K562 (cell line): Measurements from ENCODE around the gene MACF1. TPM values are rescaled to one million over a fixed set of nuclear protein-coding genes. Genes with fewer than 3 reads are reported as not detected.

Source experiments
- ATAC-seq: fragments of 200-7000 bp; cut with Tn5 transposase; 3 replicates; pipeline ENCODE4 v1.9.1; 2020; ENCODE audit warnings: moderate library complexity
- BruUV-seq: library from RNA; stranded (reverse); fragments of 400-500 nt; replicated peaks from 2 replicates; lab custom pipeline; 2021; lab: Mats Ljungman, UMichigan
- CTCF ChIA-PET: fragments of 300-600 bp; formaldehyde crosslinking; extraction: SDS; loops from one replicate; lab custom pipeline; 2021; ENCODE audit warnings: low intra/inter-chr PET ratio; lab: Yijun Ruan, JAX
- POLR2A ChIA-PET: fragments of 300-600, 350-650 bp; sonication (Branson Sonifier 250); formaldehyde crosslinking; extraction: SDS; loops from one replicate; lab custom pipeline; 2021; ENCODE audit warnings: antibody characterized with exemption, inconsistent platforms; lab: Yijun Ruan, JAX
- DNase-seq, 4 experiments: peaks; one replicate each; pipeline versions ENCODE4 v3.0.0 to v3.0.0-alpha.2; 2011 to 2018; ENCODE audit warnings: low spot score in 3 of 4, mixed read lengths in 3 of 4; ENCODE audit errors: extremely low read depth in 1 of 4
- FAIRE-seq: peaks from 2 replicates; lab custom pipeline; 2011; peaks lifted over from hg19 to GRCh38; lab: Jason Lieb, UNC
- H2AFZ ChIP-seq: 2 replicates; pipeline ENCODE4 v1.6.0; 2011; ENCODE audit warnings: low read depth, low read length, control low read depth, inconsistent platforms
- H3K27ac ChIP-seq: fragments of 200-600 bp; 3 replicates; pipeline ENCODE4 v1.8.0; 2011; ENCODE audit warnings: low read depth, mild to moderate bottlenecking, control low read depth, inconsistent platforms, low read length, moderate library complexity, mixed read lengths; ENCODE audit errors: extremely low read depth
- H3K27me3 ChIP-seq, 2 experiments: fragments of 300-600 bp in 1 of 2; 2 replicates in 1 of 2; 3 replicates in 1 of 2; pipeline versions ENCODE4 v1.6.0 to v1.8.0; 2011; ENCODE audit warnings: inconsistent platforms in 2 of 2, low read length in 2 of 2, mild to moderate bottlenecking in 1 of 2, mixed read lengths in 1 of 2, moderate library complexity in 1 of 2; ENCODE audit not compliant: control insufficient read depth in 2 of 2, insufficient read depth in 2 of 2
- H3K36me3 ChIP-seq: fragments of 300-600 bp; 3 replicates; pipeline ENCODE4 v1.8.0; 2011; ENCODE audit warnings: mild to moderate bottlenecking, low read length, inconsistent platforms; ENCODE audit not compliant: control insufficient read depth, insufficient read depth
- H3K4me1 ChIP-seq, 2 experiments: fragments of 200-600 bp in 1 of 2; replicated peaks in 1 of 2; 2 replicates in 1 of 2; 3 replicates in 1 of 2; pipeline versions ENCODE4 v1.5.1 to v1.8.0; 2011; ENCODE audit warnings: inconsistent platforms in 2 of 2, low read length in 2 of 2, mild to moderate bottlenecking in 1 of 2, mixed read lengths in 1 of 2, moderate library complexity in 1 of 2; ENCODE audit not compliant: control insufficient read depth in 2 of 2, insufficient read depth in 2 of 2
- H3K4me2 ChIP-seq: 2 replicates; pipeline ENCODE4 v1.6.1; 2011; ENCODE audit warnings: low read length, control low read depth, inconsistent platforms, mixed read lengths; ENCODE audit not compliant: insufficient read depth
- H3K4me3 ChIP-seq: fragments of 200-600 bp; sonication (generic), shearing (Covaris generic); 2 replicates; pipeline ENCODE4 v1.5.1; 2016; ENCODE audit warnings: control low read depth, inconsistent platforms
- H3K79me2 ChIP-seq: fragments of 200-600 bp; 3 replicates; pipeline ENCODE4 v1.8.0; 2011; ENCODE audit warnings: low read length, inconsistent platforms; ENCODE audit not compliant: control insufficient read depth, insufficient read depth
- H3K9ac ChIP-seq, 2 experiments: 2 replicates each; pipeline versions ENCODE4 v1.6.0 to v1.6.1; 2011; ENCODE audit warnings: low read depth in 2 of 2, low read length in 2 of 2, control low read depth in 1 of 2, inconsistent platforms in 1 of 2, mild to moderate bottlenecking in 1 of 2, mixed read lengths in 1 of 2; ENCODE audit not compliant: insufficient read depth in 1 of 2
- H3K9me1 ChIP-seq: one replicate; pipeline ENCODE4 v1.6.0; 2011; ENCODE audit warnings: inconsistent platforms, mild to moderate bottlenecking, low read length, moderate library complexity; ENCODE audit not compliant: control insufficient read depth, insufficient read depth
- H3K9me3 ChIP-seq: replicated peaks from 2 replicates; pipeline ENCODE4 v1.5.1; 2011; ENCODE audit warnings: low read depth, low read length, inconsistent platforms; ENCODE audit not compliant: control insufficient read depth, insufficient read depth
- H4K20me1 ChIP-seq: replicated peaks from 2 replicates; pipeline ENCODE4 v1.6.1; 2011; ENCODE audit warnings: low read length, inconsistent platforms, mixed read lengths; ENCODE audit not compliant: control insufficient read depth, insufficient read depth
- ATF7 ChIP-seq: fragments of 450-650 bp; IDR thresholded peaks from 2 replicates; pipeline ENCODE4 v1.7.1; 2014; ENCODE audit warnings: mild to moderate bottlenecking, moderate library complexity
- CBFA2T3 ChIP-seq: fragments of 450-650 bp; IDR thresholded peaks from 2 replicates; pipeline ENCODE4 v1.6.1; 2017
- HBP1 ChIP-seq: fragments of 450-650 bp; formaldehyde crosslinking; IDR thresholded peaks from 2 replicates; pipeline ENCODE4 v1.4.0; 2022; ENCODE audit warnings: missing genetic modification characterization
- HMBOX1 ChIP-seq: sonication (generic); IDR thresholded peaks from 2 replicates; pipeline ENCODE4 v1.6.1; 2016
- JUND ChIP-seq, 2 experiments: IDR thresholded peaks; 2 replicates in 1 of 2; 3 replicates in 1 of 2; pipeline ENCODE4 v1.6.1; 2011; ENCODE audit warnings: borderline replicate concordance in 2 of 2, low read depth in 2 of 2, low read length in 2 of 2, improper control_type of control experiment in 1 of 2, missing biosample characterization in 1 of 2, missing genetic modification characterization in 1 of 2, missing genetic modification reagents in 1 of 2
- MBD1 ChIP-seq: fragments of 250-450 bp; sonication (Bioruptor Pico); IDR thresholded peaks from 2 replicates; pipeline ENCODE4 v1.8.0; 2022; ENCODE audit warnings: inconsistent platforms
- SMARCA4 ChIP-seq: fragments of 450-650 bp; IDR thresholded peaks from 2 replicates; pipeline ENCODE4 v1.6.1; 2016
- SOX6 ChIP-seq: fragments of 450-650 bp; IDR thresholded peaks from 2 replicates; pipeline ENCODE4 v1.6.1; 2014; ENCODE audit warnings: mild to moderate bottlenecking
- SRSF9 ChIP-seq: fragments of 200-400 bp; formaldehyde crosslinking; IDR thresholded peaks from 2 replicates; pipeline ENCODE4 v1.6.1; 2017; ENCODE audit warnings: low read depth, low read length, borderline replicate concordance
- ZBTB5 ChIP-seq: fragments of 450-650 bp; IDR thresholded peaks from 2 replicates; pipeline ENCODE4 v1.6.1; 2017; ENCODE audit warnings: antibody characterized with exemption
- ZFPM2 ChIP-seq: fragments of 250-450 bp; sonication (Bioruptor Pico); IDR thresholded peaks from 2 replicates; pipeline ENCODE4 v1.5.1; 2022; ENCODE audit warnings: mild to moderate bottlenecking
- ZNF253 ChIP-seq: fragments of 250-450 bp; sonication (Bioruptor Pico); conservative IDR thresholded peaks from 2 replicates; pipeline ENCODE4 v1.6.1; 2021; ENCODE audit warnings: mild to moderate bottlenecking
- WGBS: fragments of 100-300 bp; shearing (Covaris generic); methylation state at CpG from one replicate; pipeline ENCODE4 v1.1.6; 2016; ENCODE audit warnings: low coverage, mixed read lengths; ENCODE audit not compliant: insufficient coverage; ENCODE audit errors: missing lambda C conversion rate; 5-methylcytosine and 5-hydroxymethylcytosine counted together
- in situ Hi-C: fragments of 300-500 bp; cut with MboI; formaldehyde crosslinking; loops from 4 replicates; pipeline ENCODE4 v1.15.0; 2018; ENCODE audit warnings: inconsistent platforms, mixed read lengths
- intact Hi-C: fragments of 100-400 bp; cut with micrococcal nuclease; formaldehyde crosslinking; loops from 2 replicates; pipeline ENCODE4 v1.14.2; 2022
- polyA plus RNA-seq, 8 experiments: library from polyadenylated mRNA; depleted of rRNA in 4 of 8; stranded (reverse) in 5 of 8; unstranded in 3 of 8; fragments of >200 nt; fragmentation: Nextera tagmentation in 2 of 8; fragmentation: Illumina TruSeq in 1 of 8; extraction: Ambion mirVana in 2 of 8; extraction: Trizol in 1 of 8; gene quantifications; 2 replicates each; pipeline versions ENCODE4 v1.2.1 to v1.2.3, GENCODE V29; 2011 to 2014; ENCODE audit warnings: inconsistent platforms in 1 of 8, missing spikeins in 1 of 8
- total RNA-seq, 7 experiments: library from RNA; depleted of rRNA in 6 of 7; stranded (reverse); fragments of >200 nt in 6 of 7; fragmentation: Illumina TruSeq in 2 of 7; extraction: Trizol in 2 of 7; gene quantifications; 2 replicates each; pipeline versions ENCODE4 v1.2.1 to v1.2.3, GENCODE V29; 2011 to 2021; ENCODE audit warnings: low replicate concordance in 1 of 7

MACF1 gene
- total and polyA plus RNA-seq, 9 of the 15 experiments (the other 6 are each of a cell fraction or from before 2014, with no cell fraction given), result 13.2 to 232 (median 112) TPM

- TF ChIP-seq SRSF9 (no peak), HBP1 (no peak), SMARCA4 (peak; percentile 25; the same call in 1 of the 2 replicates), ZBTB5 (no peak), CBFA2T3 (peak; percentile 32; the same call in 1 of the 2 replicates)
Measured at GRCh38 chr1:39272798-39273469, 68.4 kb downstream of the MACF1 start (continued).

GRCh38 chr1:39275836-39276507, 71.5 kb downstream of the MACF1 start:
- no peaks in the 10 kb centered on the region for H3K27me3 ChIP-seq
- no TSS peak for BruUV-seq
- FAIRE-seq, result no peak
- in situ Hi-C loops, result no loop called here
- 25% methylated on average over 6 of the region's 6 CpGs for WGBS
- no peaks in the 10 kb centered on the region for H3K36me3 ChIP-seq
- intact Hi-C loops, result no loop called here
- no peak overlapping the region for H3K4me3 ChIP-seq
- H3K9me1 ChIP-seq, result no peaks in the 10 kb centered on the region
- H3K27ac ChIP-seq, result no peak overlapping the region
- peaks cover 14% of the 10 kb centered on the region for H3K79me2 ChIP-seq
- H2AFZ ChIP-seq, result no peak overlapping the region
- ATAC-seq, result no peak
- H4K20me1 ChIP-seq, result peaks cover 6% of the 10 kb centered on the region; the same call in 1 of the 2 replicates
- CTCF ChIA-PET, result no interaction called here
- H3K4me2 ChIP-seq, result no peak overlapping the region
- TF ChIP-seq HMBOX1 (peak; percentile 64; the same call in 1 of the 2 replicates), ATF7 (0 out of 2 replicates have a peak, but pooled peaks have one; percentile 18), SOX6 (peak; percentile 53; the same call in 1 of the 2 replicates), CBFA2T3 (peak; percentile 17), ZFPM2 (CRISPR knock-in tag) (no peak), MBD1 (CRISPR knock-in tag) (no peak), JUND (IDR thresholded peaks at IDR 0.05; ENCODE audit: borderline replicate concordance, low read depth, low read length) (peak; percentile 37; the same call in 1 of the 2 replicates), JUND (tag; IDR thresholded peaks at IDR 0.05; ENCODE audit: borderline replicate concordance, low read depth, low read length) (no peak), ZNF253 (CRISPR knock-in tag) (no peak)
- H3K9ac ChIP-seq, result no peak overlapping the region
- POLR2A ChIA-PET, result interaction anchor here (0.6 to 1.0 kb wide), 3 partner anchors 10 to 232 kb away, joined by 3 to 5 read pairs (median 3); no protein-coding TSS in a partner anchor
- H3K9me3 ChIP-seq, result no peaks in the 10 kb centered on the region
- DNase-seq, result peak in 1 of 4 experiments; percentile 18
- H3K4me1 ChIP-seq, result peaks cover 16 to 29% of the 10 kb centered on the region in 2 experiments
